Measurements from ENCODE around the gene TSPAN3. TPM values are rescaled to one million over a fixed set of nuclear protein-coding genes. Genes with fewer than 3 reads are reported as not detected.
A peak's percentile ranks its signal among the peaks of the same experiment; 100 is the strongest.

TSPAN3 gene
- total RNA-seq, 3 donors from 2014 or later (not counting 1 experiment from before 2014, with no cell fraction given), result 18.7 to 37.4 (median 29.9) TPM

DNA sequence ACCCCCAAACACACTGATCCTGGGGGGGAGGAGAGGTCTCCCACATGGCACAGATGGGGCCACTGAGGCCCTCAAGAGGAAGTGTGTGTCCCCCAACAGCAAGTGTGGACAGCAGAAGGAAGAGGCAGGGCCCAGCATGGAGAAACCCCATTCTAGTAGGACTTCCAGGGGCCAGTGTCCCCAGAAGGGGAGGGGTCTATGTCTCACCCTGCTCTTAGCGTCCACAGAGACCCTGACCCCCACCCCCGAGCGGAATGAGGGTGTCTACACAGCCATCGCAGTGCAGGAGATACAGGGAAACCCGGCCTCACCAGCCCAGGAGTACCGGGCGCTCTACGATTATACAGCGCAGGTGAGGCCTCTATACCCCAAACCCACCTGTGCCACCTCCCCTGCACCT lies 35.3 kb downstream of the TSPAN3 start:
- 98% methylated on average over 9 of the region's 9 CpGs for WGBS (ENCODE audit: insufficient coverage)
- Histone ChIP-seq H3K27ac (ENCODE audit: low read length) (peak overlapping the region; percentile 2), H3K27me3 (ENCODE audit: control insufficient read depth, insufficient read depth, low read length) (no peaks in the 10 kb centered on the region), H3K36me3 (ENCODE audit: control insufficient read depth, insufficient read depth, low read length) (peaks cover 68% of the 10 kb centered on the region), H3K4me3 (ENCODE audit: low read length) (no peak overlapping the region), H3K4me1 (ENCODE audit: control insufficient read depth, insufficient read depth, low read length) (peaks cover 24% of the 10 kb centered on the region), H3K9me3 (ENCODE audit: control insufficient read depth, insufficient read depth, low read length) (peaks cover 19% of the 10 kb centered on the region)
- peak overlapping the region; percentile 67 to 97 for H3K27ac Mint-ChIP-seq
- no peak for DNase-seq
- peaks cover under 1% of the 10 kb centered on the region for H3K36me3 Mint-ChIP-seq
- H3K4me1 Mint-ChIP-seq, result peaks cover 7 to 51% of the 10 kb centered on the region in 2 donors
- no peak for TF ChIP-seq CTCF (IDR thresholded peaks at IDR 0.05)
- ATAC-seq, result no peak
- no peaks in the 10 kb centered on the region for H3K27me3 Mint-ChIP-seq (ENCODE audit: low read depth in 2 of 2)
- intact Hi-C loops (cut with micrococcal nuclease), result no loop called here
- no peak overlapping the region for H3K4me3 Mint-ChIP-seq
- no peaks in the 10 kb centered on the region for H3K9me3 Mint-ChIP-seq

- Histone ChIP-seq H3K9me3 (ENCODE audit: control insufficient read depth, insufficient read depth, low read length) (peaks cover 16% of the 10 kb centered on the region), H3K4me3 (ENCODE audit: low read length) (no peak overlapping the region), H3K27ac (ENCODE audit: low read length) (peak overlapping the region; percentile 35), H3K4me1 (ENCODE audit: control insufficient read depth, insufficient read depth, low read length) (peaks cover 31% of the 10 kb centered on the region), H3K36me3 (ENCODE audit: control insufficient read depth, insufficient read depth, low read length) (peaks cover 75% of the 10 kb centered on the region), H3K27me3 (ENCODE audit: control insufficient read depth, insufficient read depth, low read length) (no peaks in the 10 kb centered on the region)
- intact Hi-C loops (cut with micrococcal nuclease), result no loop called here
- peak; percentile 58 for TF ChIP-seq CTCF (IDR thresholded peaks at IDR 0.05)
- Mint-ChIP-seq H3K4me1 (peaks cover 5 to 49% of the 10 kb centered on the region in 2 donors), H3K9me3 (no peaks in the 10 kb centered on the region), H3K36me3 (no peaks in the 10 kb centered on the region), H3K4me3 (no peak overlapping the region), H3K27me3 (ENCODE audit: low read depth in 2 of 2) (no peaks in the 10 kb centered on the region), H3K27ac (peak overlapping the region; percentile 67 to 78)
- WGBS (ENCODE audit: insufficient coverage), result 90% methylated on average over 13 of the region's 14 CpGs
- ATAC-seq (peak; percentile 32 to 59 (median 45)), DNase-seq (peak; percentile 22 to 68)
Measured at GRCh38 chr15:77034695-77035489, 36.0 kb downstream of the TSPAN3 start.

- Mint-ChIP-seq H3K27ac (peak overlapping the region; percentile 67 to 78), H3K4me3 (no peak overlapping the region), H3K4me1 (peaks cover 5 to 49% of the 10 kb centered on the region in 2 donors), H3K27me3 (ENCODE audit: low read depth in 2 of 2) (no peaks in the 10 kb centered on the region), H3K36me3 (no peaks in the 10 kb centered on the region), H3K9me3 (no peaks in the 10 kb centered on the region)
- peak overlapping the region; percentile 8 for H3K27ac ChIP-seq (ENCODE audit: low read length)
- peaks cover 7% of the 10 kb centered on the region for H3K9me3 ChIP-seq (ENCODE audit: control insufficient read depth, insufficient read depth, low read length)
- no peak for ATAC-seq
- intact Hi-C loops (cut with micrococcal nuclease), result no loop called here
- TF ChIP-seq CTCF (IDR thresholded peaks at IDR 0.05), result no peak
- no peak overlapping the region for H3K4me3 ChIP-seq (ENCODE audit: low read length)
- peaks cover 35% of the 10 kb centered on the region for H3K4me1 ChIP-seq (ENCODE audit: control insufficient read depth, insufficient read depth, low read length)
- WGBS (ENCODE audit: insufficient coverage), result 93% methylated on average over 13 of the region's 13 CpGs
- H3K36me3 ChIP-seq (ENCODE audit: control insufficient read depth, insufficient read depth, low read length), result peaks cover 84% of the 10 kb centered on the region
- H3K27me3 ChIP-seq (ENCODE audit: control insufficient read depth, insufficient read depth, low read length), result no peaks in the 10 kb centered on the region
- peak in 1 of 2 donors; percentile 15 for DNase-seq
Measured at GRCh38 chr15:77033729-77034671, 36.9 kb downstream of the TSPAN3 start.

Measured in natural killer cell (primary cell).